Esophagus (tissue), 2 donors: Measurements from ENCODE around the gene PLCE1. TPM values are rescaled to one million over a fixed set of nuclear protein-coding genes. Genes with fewer than 3 reads are reported as not detected.
A peak's percentile ranks its signal among the peaks of the same experiment; 100 is the strongest.

Experiments
- H3K27ac ChIP-seq, 2 donors: one replicate each; pipeline ENCODE4 v1.5.1; 2013; ENCODE audit warnings: low read depth in 2 of 2, mild to moderate bottlenecking in 2 of 2, inconsistent platforms in 1 of 2, low read length in 1 of 2, moderate library complexity in 1 of 2
- H3K27me3 ChIP-seq, 2 donors: one replicate each; pipeline ENCODE4 v1.6.1; 2013; ENCODE audit warnings: low read length in 2 of 2, control low read depth in 1 of 2, mild to moderate bottlenecking in 1 of 2; ENCODE audit not compliant: insufficient read depth in 2 of 2, control insufficient read depth in 1 of 2
- H3K36me3 ChIP-seq, 2 donors: one replicate each; pipeline ENCODE4 v1.6.1; 2013; ENCODE audit warnings: low read length in 1 of 2; ENCODE audit not compliant: control insufficient read depth in 2 of 2, insufficient read depth in 2 of 2
- H3K4me1 ChIP-seq, 2 donors: one replicate each; pipeline ENCODE4 v1.6.1; 2013; ENCODE audit warnings: low read length in 1 of 2; ENCODE audit not compliant: control insufficient read depth in 2 of 2, insufficient read depth in 2 of 2
- H3K4me3 ChIP-seq, 2 donors: one replicate each; pipeline ENCODE4 v1.5.1; 2013; ENCODE audit warnings: low read length in 2 of 2, mild to moderate bottlenecking in 2 of 2, low read depth in 1 of 2, moderate library complexity in 1 of 2
- H3K9me3 ChIP-seq, 2 donors: one replicate each; pipeline ENCODE4 v1.6.1; 2013; ENCODE audit warnings: mild to moderate bottlenecking in 2 of 2, low read depth in 1 of 2, low read length in 1 of 2, moderate library complexity in 1 of 2; ENCODE audit not compliant: control insufficient read depth in 2 of 2, insufficient read depth in 1 of 2
- WGBS, 2 donors: extraction: QIAGEN DNeasy Blood & Tissue Kit; methylation state at CpG; one replicate each; pipeline ENCODE4 v1.1.7; 2013; 5-methylcytosine and 5-hydroxymethylcytosine counted together
- polyA plus RNA-seq, 2 donors: library from polyadenylated mRNA; stranded (reverse); fragments of 200-250 nt; gene quantifications; one replicate each; pipeline ENCODE4 v1.2.3, GENCODE V29; 2013
- donor health status: healthy with polysubstance abuse.
- donor health status: Bipolar disorder and iron deficiency.

The PLCE1 gene
- polyA plus RNA-seq, 2 donors = 0.85 to 1.1 TPM

- 21 to 25% methylated on average over 8 of the region's 8 CpGs for WGBS, 2 donors
- H3K4me1 ChIP-seq = no peaks in the 10 kb centered on the region
- H3K36me3 ChIP-seq = no peaks in the 10 kb centered on the region
- H3K27me3 ChIP-seq = peaks cover 0 to 3% of the 10 kb centered on the region in 2 donors
- H3K9me3 ChIP-seq = no peaks in the 10 kb centered on the region
- H3K27ac ChIP-seq = no peak overlapping the region
- H3K4me3 ChIP-seq = no peak overlapping the region
Observed at GRCh38 chr10:93991596-93992284, 2.0 kb upstream of the PLCE1 start.

GRCh38 chr10:93992400-93993030, 1.2 kb upstream of the PLCE1 start:
- H3K4me1 ChIP-seq = no peaks in the 10 kb centered on the region
- peaks cover 0 to 3% of the 10 kb centered on the region in 2 donors for H3K27me3 ChIP-seq
- no peak overlapping the region for H3K4me3 ChIP-seq
- 83 to 91% methylated on average over 2 of the region's 2 CpGs for WGBS, 2 donors
- no peak overlapping the region for H3K27ac ChIP-seq
- no peaks in the 10 kb centered on the region for H3K36me3 ChIP-seq
- no peaks in the 10 kb centered on the region for H3K9me3 ChIP-seq

GRCh38 chr10:93993414-93993781, 333 bp upstream of the PLCE1 start:
- Histone ChIP-seq H3K4me1 (no peaks in the 10 kb centered on the region), H3K27me3 (peaks cover 0 to 3% of the 10 kb centered on the region in 2 donors), H3K36me3 (no peaks in the 10 kb centered on the region), H3K27ac (no peak overlapping the region), H3K4me3 (peak overlapping the region; percentile 62 to 68), H3K9me3 (no peaks in the 10 kb centered on the region)
- 4 to 5% methylated on average over 25 of the region's 25 CpGs for WGBS, 2 donors

- Histone ChIP-seq H3K36me3 (no peaks in the 10 kb centered on the region), H3K4me1 (no peaks in the 10 kb centered on the region), H3K9me3 (no peaks in the 10 kb centered on the region), H3K27ac (no peak overlapping the region), H3K4me3 (peak overlapping the region; percentile 62 to 68), H3K27me3 (peaks cover 0 to 3% of the 10 kb centered on the region in 2 donors)
- WGBS, 2 donors = 18 to 26% methylated on average over 12 of the region's 12 CpGs
Observed at GRCh38 chr10:93994438-93994801, 689 bp downstream of the PLCE1 start.

- WGBS, 2 donors = 44 to 95% methylated on average over 1 of the region's 1 CpG
- Histone ChIP-seq H3K27ac (no peak overlapping the region), H3K4me3 (no peak overlapping the region), H3K36me3 (no peaks in the 10 kb centered on the region), H3K27me3 (peaks cover 0 to 3% of the 10 kb centered on the region in 2 donors), H3K9me3 (no peaks in the 10 kb centered on the region), H3K4me1 (no peaks in the 10 kb centered on the region)
Observed at GRCh38 chr10:93995182-93995581, 1.5 kb downstream of the PLCE1 start.

GRCh38 chr10:93995598-93996271, 2.0 kb downstream of the PLCE1 start:
- H3K4me3 ChIP-seq = no peak overlapping the region

GRCh38 chr10:93996551-93996950, 2.8 kb downstream of the PLCE1 start:
- Histone ChIP-seq H3K27ac (no peak overlapping the region), H3K36me3 (peaks cover 0 to 1% of the 10 kb centered on the region in 2 donors), H3K4me3 (no peak overlapping the region), H3K9me3 (no peaks in the 10 kb centered on the region), H3K4me1 (no peaks in the 10 kb centered on the region), H3K27me3 (peaks cover 0 to 3% of the 10 kb centered on the region in 2 donors)
- 89 to 92% methylated on average over 3 of the region's 3 CpGs for WGBS, 2 donors

More at GRCh38 chr10:93995598-93996271, 2.0 kb downstream of the PLCE1 start:
- Histone ChIP-seq H3K27me3 (peaks cover 0 to 3% of the 10 kb centered on the region in 2 donors), H3K36me3 (peaks cover 0 to 1% of the 10 kb centered on the region in 2 donors), H3K4me1 (no peaks in the 10 kb centered on the region), H3K27ac (no peak overlapping the region), H3K9me3 (no peaks in the 10 kb centered on the region)
- 86 to 89% methylated on average over 10 of the region's 10 CpGs for WGBS, 2 donors

GRCh38 chr10:93997546-93997945, 3.8 kb downstream of the PLCE1 start:
- Histone ChIP-seq H3K36me3 (peaks cover 0 to 1% of the 10 kb centered on the region in 2 donors), H3K27me3 (peaks cover 0 to 3% of the 10 kb centered on the region in 2 donors), H3K27ac (no peak overlapping the region), H3K4me1 (no peaks in the 10 kb centered on the region), H3K9me3 (no peaks in the 10 kb centered on the region), H3K4me3 (no peak overlapping the region)
- WGBS, 2 donors = 92 to 95% methylated on average over 2 of the region's 2 CpGs

GRCh38 chr10:93999401-93999851, 5.7 kb downstream of the PLCE1 start:
- Histone ChIP-seq H3K27me3 (no peaks in the 10 kb centered on the region), H3K4me1 (no peaks in the 10 kb centered on the region), H3K9me3 (no peaks in the 10 kb centered on the region), H3K36me3 (peaks cover 0 to 1% of the 10 kb centered on the region in 2 donors), H3K4me3 (no peak overlapping the region), H3K27ac (no peak overlapping the region)
- WGBS, 2 donors = 54 to 55% methylated on average over 11 of the region's 11 CpGs
